Glomerular visceral epithelial cell (primary cell): ENCODE measurements around the gene NFS1.
"Not testable (repeated sequence)": the region's sequence is repeated elsewhere in the genome, so short reads cannot be mapped to it uniquely, and the experiment has no call there.

Source experiments
- DNase-seq: peaks from one replicate; pipeline ENCODE4 v3.0.0-alpha.2; 2016; ENCODE audit errors: extremely low spot score

Gene NFS1

GRCh38 chr20:35699127-35699956 is at the start of gene NFS1, which contains the start of gene ROMO1:
Gene NFS1, minus strand, starts transcription at chr20:35699352. Its CDS starts 64 bp downstream, at chr20:35699288.
Gene ROMO1, plus strand, starts transcription at chr20:35699405. Its CDS starts 228 bp downstream, at chr20:35699633.
- DNase-seq, result peak; percentile 87

GRCh38 chr20:35744492-35744841 is 45.3 kb upstream of the NFS1 start:
- DNase-seq, result not testable (repeated sequence)

GRCh38 chr20:35743693-35744491 is 44.7 kb upstream of the NFS1 start:
- DNase-seq, result no peak

GRCh38 chr20:35742741-35743523 is 43.8 kb upstream of the NFS1 start:
- no peak for DNase-seq

- DNase-seq, result peak; percentile 100
Observed at GRCh38 chr20:35741892-35742740, 43.0 kb upstream of the NFS1 start, which contains the start of gene RBM39. Gene RBM39, minus strand, starts transcription at chr20:35742260. Its CDS starts 1,386 bp downstream, at chr20:35740874.

GRCh38 chr20:35739294-35740163 is 40.4 kb upstream of the NFS1 start:
- DNase-seq, result peak; percentile 47

GRCh38 chr20:35738410-35739179 is 39.4 kb upstream of the NFS1 start:
- DNase-seq, result no peak

- no peak for DNase-seq
Observed at GRCh38 chr20:35737865-35738333, 38.7 kb upstream of the NFS1 start.

- DNase-seq, result no peak
Observed at GRCh38 chr20:35735826-35736470, 36.8 kb upstream of the NFS1 start.

GRCh38 chr20:35734777-35735649 is 35.9 kb upstream of the NFS1 start:
- DNase-seq, result no peak

- no peak for DNase-seq
Observed at GRCh38 chr20:35734374-35734773, 35.2 kb upstream of the NFS1 start.

GRCh38 chr20:35732644-35732982 is 33.5 kb upstream of the NFS1 start:
- no peak for DNase-seq

GRCh38 chr20:35731862-35732643 is 32.9 kb upstream of the NFS1 start:
- no peak for DNase-seq

GRCh38 chr20:35731469-35731788 is 32.3 kb upstream of the NFS1 start:
- DNase-seq, result no peak

- no peak for DNase-seq
Observed at GRCh38 chr20:35730583-35731468, 31.7 kb upstream of the NFS1 start.
